RWPE2 (cell line): ENCODE measurements around the gene OGT.
"Not testable (repeated sequence)": the region's sequence is repeated elsewhere in the genome, so short reads cannot be mapped to it uniquely, and the experiment has no call there.

Experiments
- ATAC-seq: fragments of 200-7000 bp; cut with Tn5 transposase; 3 replicates; pipeline ENCODE4 v1.9.1; 2021; ENCODE audit warnings: low read depth
- DNase-seq: peaks from one replicate; pipeline ENCODE4 v3.0.0-alpha.2; 2020; ENCODE audit warnings: low spot score
- H3K27ac ChIP-seq: fragments of 450-650 bp; 2 replicates; pipeline ENCODE4 v1.5.1; 2017; ENCODE audit warnings: mild to moderate bottlenecking; ENCODE audit not compliant: poor library complexity, severe bottlenecking
- H3K27me3 ChIP-seq: fragments of 250-450 bp; sonication (Bioruptor Pico); 2 replicates; pipeline ENCODE4 v1.5.1; 2021; ENCODE audit warnings: mild to moderate bottlenecking, moderate library complexity; ENCODE audit not compliant: insufficient read depth, poor library complexity, severe bottlenecking
- H3K36me3 ChIP-seq: fragments of 250-450 bp; sonication (Bioruptor Pico); 2 replicates; pipeline ENCODE4 v1.5.1; 2020; ENCODE audit warnings: low read depth, mild to moderate bottlenecking, moderate library complexity
- H3K4me1 ChIP-seq: fragments of 250-450 bp; sonication (Bioruptor Pico); 2 replicates; pipeline ENCODE4 v1.5.1; 2021; ENCODE audit warnings: mild to moderate bottlenecking, moderate library complexity; ENCODE audit not compliant: insufficient read depth, poor library complexity, severe bottlenecking
- H3K4me3 ChIP-seq: fragments of 250-450 bp; sonication (Bioruptor Pico); 2 replicates; pipeline ENCODE4 v1.5.1; 2021; ENCODE audit warnings: mild to moderate bottlenecking, moderate library complexity; ENCODE audit not compliant: severe bottlenecking
- H3K9me3 ChIP-seq: fragments of 250-450 bp; sonication (Bioruptor Pico); 2 replicates; pipeline ENCODE4 v1.5.1; 2021; ENCODE audit warnings: mild to moderate bottlenecking, moderate library complexity; ENCODE audit not compliant: severe bottlenecking
- CTCF ChIP-seq: fragments of 450-650 bp; IDR thresholded peaks from one replicate; pipeline ENCODE4 v1.5.1; 2017; ENCODE audit warnings: mild to moderate bottlenecking, moderate library complexity; ENCODE audit not compliant: poor library complexity, severe bottlenecking

The OGT gene

GRCh38 chrX:71604796-71605568 is 72.1 kb downstream of the OGT start:
- no peak for ATAC-seq
- Histone ChIP-seq H3K36me3 (peaks cover 11% of the 10 kb centered on the region; the same call in 1 of the 2 replicates), H3K9me3 (no peaks in the 10 kb centered on the region)

GRCh38 chrX:71606536-71607216 is 73.8 kb downstream of the OGT start:
- Histone ChIP-seq H3K27ac (no peak overlapping the region), H3K4me1 (no peaks in the 10 kb centered on the region), H3K36me3 (peaks cover 14% of the 10 kb centered on the region; the same call in 1 of the 2 replicates), H3K4me3 (no peak overlapping the region), H3K27me3 (no peaks in the 10 kb centered on the region), H3K9me3 (no peaks in the 10 kb centered on the region)
- ATAC-seq (no peak), DNase-seq (no peak)
- TF ChIP-seq CTCF: no peak

More at GRCh38 chrX:71604796-71605568, 72.1 kb downstream of the OGT start:
- DNase-seq: no peak
- Histone ChIP-seq H3K4me3 (no peak overlapping the region), H3K4me1 (no peaks in the 10 kb centered on the region), H3K27ac (no peak overlapping the region), H3K27me3 (no peaks in the 10 kb centered on the region)
- no peak for TF ChIP-seq CTCF

- Histone ChIP-seq H3K36me3 (peaks cover 14% of the 10 kb centered on the region; the same call in 1 of the 2 replicates), H3K9me3 (no peaks in the 10 kb centered on the region)
- no peak for ATAC-seq
Observed at GRCh38 chrX:71607488-71607887, 74.6 kb downstream of the OGT start.

GRCh38 chrX:71609095-71609750 is 76.3 kb downstream of the OGT start:
- Histone ChIP-seq H3K4me1 (no peaks in the 10 kb centered on the region), H3K9me3 (no peaks in the 10 kb centered on the region), H3K27me3 (no peaks in the 10 kb centered on the region), H3K36me3 (peaks cover 11% of the 10 kb centered on the region; the same call in 1 of the 2 replicates), H3K27ac (no peak overlapping the region), H3K4me3 (no peak overlapping the region)
- no peak for DNase-seq
- no peak for TF ChIP-seq CTCF
- no peak for ATAC-seq

More at GRCh38 chrX:71607488-71607887, 74.6 kb downstream of the OGT start:
- Histone ChIP-seq H3K27me3 (no peaks in the 10 kb centered on the region), H3K4me1 (no peaks in the 10 kb centered on the region), H3K4me3 (no peak overlapping the region), H3K27ac (no peak overlapping the region)
- no peak for DNase-seq
- TF ChIP-seq CTCF: no peak

- ATAC-seq, H3K4me3 ChIP-seq, H3K27ac ChIP-seq, H3K27me3 ChIP-seq, H3K9me3 ChIP-seq, DNase-seq, H3K36me3 ChIP-seq, H3K4me1 ChIP-seq: not testable (repeated sequence)
Observed at GRCh38 chrX:71611736-71612135, 78.8 kb downstream of the OGT start.
